DMS 273 treated with DMSO at 0.1 percent for 48 hours (cell line): ENCODE results near the gene MAGEF1.

ENCODE experiments used
- DNase-seq: peaks from one replicate; lab custom pipeline; 2025; lab: John Stamatoyannopoulos, UW

The MAGEF1 gene

DNA sequence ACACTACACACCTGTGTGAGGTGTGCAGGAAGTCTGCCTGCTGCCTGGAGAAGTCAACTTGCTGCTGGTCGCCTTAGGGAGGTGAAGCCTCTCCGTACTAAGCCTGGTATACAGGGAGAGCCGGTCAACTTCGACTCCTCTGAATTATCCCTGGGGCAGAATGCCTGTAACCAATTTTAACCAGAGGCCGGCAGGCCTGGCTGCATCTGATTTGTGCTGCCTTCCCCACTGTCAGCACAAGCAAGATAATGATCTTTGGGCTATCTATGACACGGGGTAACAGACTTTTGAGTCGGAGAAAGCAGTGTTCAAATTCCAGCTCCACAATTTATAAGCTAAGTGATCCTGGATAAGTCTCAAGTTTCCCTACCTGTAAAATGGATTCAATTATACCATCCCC is 42.3 kb downstream of the MAGEF1 start:
- no peak for DNase-seq

DNA sequence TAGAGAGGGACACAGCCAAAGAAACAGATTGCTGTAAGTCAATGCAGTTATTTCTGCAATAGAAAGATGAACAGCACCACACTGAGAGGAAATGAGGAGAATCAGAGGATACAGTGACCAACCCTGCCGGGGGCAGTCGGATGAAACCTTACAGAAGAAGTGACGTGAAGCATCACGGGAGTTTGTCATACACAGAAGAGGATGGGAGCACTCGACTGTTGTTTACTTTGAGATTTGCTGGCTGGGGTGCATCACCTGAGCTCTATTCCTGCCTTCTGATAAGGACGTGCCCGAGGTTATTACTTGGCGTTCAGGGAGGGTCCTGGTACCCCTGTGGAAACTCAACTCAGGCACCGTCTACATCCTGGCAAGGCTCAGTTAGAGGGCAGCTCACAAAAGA is 45.4 kb downstream of the MAGEF1 start:
- DNase-seq, result no peak

DNA sequence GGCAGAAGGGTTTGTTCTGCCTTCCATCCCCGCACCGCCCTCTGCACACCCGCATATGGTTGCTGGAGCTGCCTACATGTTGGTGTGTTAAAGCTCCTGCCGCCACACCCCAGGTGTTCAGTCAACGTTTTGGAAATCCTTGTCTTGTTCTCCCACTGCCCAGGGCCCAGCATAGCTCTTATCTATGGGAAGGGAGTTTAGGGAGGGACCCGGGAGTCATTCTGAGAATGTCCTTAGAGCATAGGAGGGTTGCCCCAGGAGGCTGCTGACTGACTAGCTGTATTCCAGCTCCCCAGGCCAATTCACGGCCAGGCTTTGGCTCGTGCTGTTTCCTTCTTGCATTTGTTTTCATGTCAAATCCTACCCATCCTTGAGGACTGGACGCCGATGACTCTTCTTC is 46.8 kb downstream of the MAGEF1 start:
- DNase-seq, result no peak

DNA sequence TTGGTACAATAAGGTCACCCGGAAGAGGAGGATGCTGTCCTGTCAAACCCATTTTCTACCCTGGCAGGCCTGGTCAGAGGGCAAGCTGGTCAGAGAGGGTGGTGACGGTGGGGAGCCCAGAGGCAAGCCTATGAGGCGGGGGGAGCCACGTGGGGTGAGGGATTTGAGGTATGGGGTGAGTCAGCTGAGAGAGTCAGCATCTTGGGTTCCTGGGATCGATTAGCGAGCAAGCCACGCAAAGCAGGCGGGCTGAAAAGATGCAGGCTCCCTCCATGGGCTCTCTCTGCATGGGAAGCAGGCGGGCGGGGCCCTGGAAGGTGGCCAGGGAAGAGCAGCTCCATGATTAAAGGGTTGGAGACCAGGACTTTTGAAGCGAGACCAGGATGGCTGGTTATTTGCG is 48.1 kb downstream of the MAGEF1 start:
- no peak for DNase-seq

DNA sequence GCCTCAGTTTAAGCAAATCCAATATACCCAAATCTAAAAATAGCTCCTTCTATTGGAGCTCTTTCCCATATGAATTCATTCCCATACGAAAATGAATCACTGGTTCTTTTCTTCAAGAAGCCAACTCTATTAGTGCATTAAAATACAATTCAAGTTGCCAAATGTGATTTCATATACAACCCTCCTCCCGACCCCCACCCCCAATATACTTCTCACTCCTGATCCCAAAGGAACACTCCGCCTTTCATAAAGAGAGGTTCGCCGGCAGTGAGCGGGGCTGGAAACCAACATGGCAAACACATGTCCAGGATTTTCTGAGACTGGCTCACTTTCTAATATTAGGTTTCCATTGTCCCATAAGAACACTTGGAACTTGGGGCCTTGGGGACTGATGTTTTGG is 48.5 kb downstream of the MAGEF1 start:
- no peak for DNase-seq

DNA sequence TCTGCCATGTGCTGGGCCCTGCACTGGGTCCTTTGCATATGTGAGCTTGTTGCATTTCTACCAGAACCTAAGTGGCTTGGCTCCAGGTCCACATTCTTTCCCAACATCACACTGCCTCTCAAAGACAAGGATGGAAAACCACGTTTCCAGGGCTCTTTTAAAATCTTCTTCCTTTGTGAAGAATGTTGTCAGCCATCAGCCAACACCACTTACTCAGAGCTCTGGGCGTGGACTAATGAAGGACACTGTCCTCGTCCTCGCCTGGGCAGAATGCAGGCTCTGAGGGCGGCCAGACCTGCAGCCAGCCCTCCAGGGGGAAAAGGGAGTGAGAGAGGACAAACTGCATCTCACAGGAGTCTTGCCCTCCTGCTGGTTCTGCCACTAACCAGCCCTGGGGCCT is 49.7 kb downstream of the MAGEF1 start:
- no peak for DNase-seq

DNA sequence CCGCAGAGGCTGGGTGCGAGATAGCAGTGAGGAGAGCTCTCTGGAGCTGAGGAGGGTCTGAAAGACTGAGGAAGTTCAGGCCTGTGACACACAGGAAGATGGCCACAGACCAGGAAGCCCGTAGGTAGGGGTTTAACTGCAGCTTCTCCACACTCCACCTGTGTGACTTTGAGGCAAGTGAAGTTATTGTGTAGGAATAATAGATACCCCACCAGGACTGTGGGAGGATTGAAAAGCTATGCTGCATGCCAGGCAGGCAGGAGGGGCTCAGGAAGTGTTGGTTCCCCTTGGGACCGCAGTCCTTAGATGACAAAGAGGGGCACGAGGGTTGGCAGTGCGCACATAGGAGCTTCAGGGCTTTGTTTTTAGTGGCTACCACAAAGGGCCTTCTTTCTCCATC is 50.9 kb downstream of the MAGEF1 start:
- DNase-seq, result no peak
